ENCODE data around the gene SLC12A8.

SLC12A8 gene

DNA sequence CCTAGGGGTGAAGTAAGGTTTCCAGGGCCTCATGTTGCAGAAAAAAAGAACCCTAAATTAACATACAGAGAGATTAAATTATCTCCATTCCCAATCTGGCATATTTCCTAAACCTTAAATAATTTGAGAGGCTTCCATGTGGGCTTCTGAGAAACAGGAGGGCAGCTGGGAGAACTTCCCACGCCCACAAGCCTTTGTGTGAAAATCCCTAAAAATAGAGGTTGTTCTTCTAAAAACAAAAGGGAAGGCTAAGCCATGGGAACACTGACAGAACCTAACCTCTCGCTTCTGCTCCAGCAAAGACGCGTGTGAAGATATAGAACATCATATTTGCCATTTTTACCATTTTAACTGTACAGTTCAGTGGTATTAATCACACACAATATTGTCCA is 812 bp upstream of the SLC12A8 start:
- no peak for DNase-seq

GRCh38 chr3:125212091-125212508 is 448 bp downstream of the SLC12A8 start:
- DNase-seq: no peak

DNA sequence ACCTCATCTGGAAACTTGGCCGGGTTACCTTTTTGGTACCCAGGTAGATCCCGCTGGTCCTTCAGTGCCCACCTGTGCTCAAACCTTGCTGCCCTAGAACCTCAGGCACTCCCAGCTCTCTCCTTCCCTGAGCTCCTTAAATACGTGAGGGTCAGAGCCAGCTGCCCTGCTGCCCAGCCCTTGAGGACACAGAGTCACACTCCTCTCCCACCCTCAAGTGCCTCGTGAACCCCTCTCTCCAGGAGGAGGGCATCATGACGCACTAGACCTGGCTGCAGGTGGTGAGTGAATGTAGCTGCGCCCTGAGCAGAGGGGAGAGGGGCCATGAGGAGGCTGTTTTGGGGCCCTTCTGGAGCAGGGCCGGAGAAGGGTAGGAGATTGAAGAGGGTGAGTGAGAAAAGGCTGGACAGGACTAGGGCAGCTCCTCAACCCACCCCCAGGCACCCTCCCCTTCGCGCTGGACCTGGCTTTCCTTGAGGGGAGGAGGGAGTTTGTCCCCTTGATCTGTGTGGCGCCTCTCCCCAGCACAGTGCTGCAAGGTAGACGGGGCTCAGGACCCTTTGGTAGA is 941 bp downstream of the SLC12A8 start:
- no peak for DNase-seq

DNA sequence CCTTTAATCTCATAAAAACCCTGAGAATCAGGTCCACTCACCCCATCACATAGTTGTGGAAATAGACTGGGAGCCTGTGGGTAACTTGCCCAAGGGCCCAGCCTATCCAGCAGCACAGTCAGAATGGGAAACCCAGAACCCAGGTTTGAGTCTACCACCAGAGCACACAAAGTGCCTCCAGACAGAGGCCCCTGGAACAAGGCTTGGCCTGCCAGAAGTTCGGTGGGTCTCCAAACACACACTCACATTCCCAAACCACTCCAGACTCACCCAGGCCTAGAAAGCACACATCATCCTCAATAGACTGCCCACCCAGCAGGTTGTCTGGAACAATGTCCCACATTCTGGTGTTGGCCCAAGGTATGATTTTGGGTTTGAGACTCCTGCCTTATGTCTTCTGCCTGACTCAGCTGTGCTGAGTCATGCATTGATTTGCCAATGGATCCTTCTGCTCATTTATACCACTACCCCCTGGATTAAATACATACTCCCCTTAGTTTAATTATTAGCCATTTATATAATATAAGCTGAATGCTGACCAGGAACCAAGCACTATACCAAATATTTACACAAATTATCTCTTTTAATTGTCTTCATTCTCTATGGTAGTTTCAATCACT is 4.5 kb downstream of the SLC12A8 start:
- DNase-seq: no peak

DNA sequence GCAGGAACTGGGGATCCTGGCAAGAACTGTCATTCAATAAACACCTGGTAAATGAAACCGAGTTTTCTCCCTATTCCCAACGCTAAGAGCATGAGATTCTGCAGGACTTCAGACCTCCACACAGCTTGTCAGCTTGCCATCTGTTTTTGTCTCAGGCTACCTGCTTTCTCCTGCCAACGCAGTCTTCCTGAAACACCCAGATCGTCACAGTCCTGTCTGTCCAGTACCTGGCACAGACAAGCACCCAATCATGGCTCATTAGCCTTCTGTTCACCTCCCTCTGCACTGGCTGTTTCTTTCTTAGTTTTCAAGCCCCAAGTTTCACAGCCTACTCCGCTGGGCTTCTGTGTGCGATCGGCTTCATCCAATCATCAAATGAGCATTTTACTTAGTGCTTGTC is 5.0 kb downstream of the SLC12A8 start:
- DNase-seq: peak in 1 of 2 experiments; percentile 1

GRCh38 chr3:125206934-125207333 is 5.6 kb downstream of the SLC12A8 start:
- DNase-seq: no peak

GRCh38 chr3:125203731-125204130 is 8.8 kb downstream of the SLC12A8 start:
- no peak for DNase-seq

DNA sequence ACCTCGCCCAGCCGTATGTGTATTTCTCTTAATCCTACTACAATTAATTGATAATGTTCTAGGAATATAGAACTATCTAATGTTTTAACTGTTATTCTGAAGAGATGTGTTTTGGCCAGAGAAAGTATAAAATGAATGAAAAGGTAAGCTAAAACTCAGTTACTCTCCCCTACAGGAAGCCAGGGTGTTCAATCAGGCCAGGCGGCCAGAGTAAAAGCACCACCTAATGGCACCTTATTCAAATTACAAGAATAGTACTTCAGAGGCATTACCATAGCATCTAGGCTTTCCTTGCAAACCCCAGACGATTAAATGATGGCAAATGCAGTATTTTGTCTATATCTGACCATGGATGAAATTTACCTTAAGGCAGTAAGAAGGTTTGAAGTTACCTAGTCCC is 10.4 kb downstream of the SLC12A8 start:
- DNase-seq: no peak

- no peak for DNase-seq
These were observed 11.8 kb downstream of the SLC12A8 start for GRCh38 chr3:125200731-125201139.

GRCh38 chr3:125194849-125195601 is 17.5 kb downstream of the SLC12A8 start:
- DNase-seq: no peak

GRCh38 chr3:125194061-125194848 is 18.3 kb downstream of the SLC12A8 start:
- no peak for DNase-seq

GRCh38 chr3:125192190-125193035 is 20.1 kb downstream of the SLC12A8 start:
- no peak for DNase-seq

DNA sequence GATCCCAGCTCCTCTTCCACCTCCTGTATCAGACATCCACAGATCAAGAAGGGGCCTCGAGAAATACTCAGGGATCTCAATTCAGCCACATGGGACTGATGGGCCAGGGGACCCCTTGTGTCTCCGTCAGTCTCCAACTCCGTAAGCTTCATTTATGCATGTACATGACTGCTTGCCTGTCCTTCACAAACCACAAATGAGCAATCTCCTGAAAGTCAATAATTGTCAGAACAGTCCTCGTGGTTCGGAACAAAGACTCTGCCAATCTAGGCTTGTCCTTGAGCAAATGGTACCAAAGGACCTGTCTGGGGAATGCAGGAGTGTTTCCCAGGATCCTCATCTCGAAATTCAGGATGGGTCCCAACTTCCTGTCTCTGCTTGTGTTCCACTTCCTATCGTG is 20.8 kb downstream of the SLC12A8 start:
- DNase-seq: no peak

DNA sequence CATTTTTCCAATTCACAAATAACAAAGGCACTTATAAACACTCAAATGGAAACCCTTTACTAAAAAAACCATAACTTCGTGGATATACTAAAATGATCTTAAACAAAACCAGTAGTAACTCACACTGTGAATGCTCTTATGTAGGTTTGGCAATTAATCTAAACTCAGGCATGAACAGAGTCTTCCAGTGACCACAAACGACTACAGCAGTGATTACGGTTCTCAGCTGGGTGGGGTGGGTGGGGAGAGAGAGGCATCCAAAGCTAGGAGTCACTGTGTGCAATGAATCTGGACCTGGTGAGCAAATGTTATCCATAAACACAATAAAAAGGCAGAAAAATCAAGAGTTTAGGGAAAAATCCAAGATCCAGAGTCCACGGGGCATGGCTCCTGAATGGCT is 21.3 kb downstream of the SLC12A8 start:
- no peak for DNase-seq

- no peak for DNase-seq
These were observed 21.8 kb downstream of the SLC12A8 start for GRCh38 chr3:125190786-125191185.

- DNase-seq: no peak
These were observed 23.0 kb downstream of the SLC12A8 start for GRCh38 chr3:125189378-125190165.

DNA sequence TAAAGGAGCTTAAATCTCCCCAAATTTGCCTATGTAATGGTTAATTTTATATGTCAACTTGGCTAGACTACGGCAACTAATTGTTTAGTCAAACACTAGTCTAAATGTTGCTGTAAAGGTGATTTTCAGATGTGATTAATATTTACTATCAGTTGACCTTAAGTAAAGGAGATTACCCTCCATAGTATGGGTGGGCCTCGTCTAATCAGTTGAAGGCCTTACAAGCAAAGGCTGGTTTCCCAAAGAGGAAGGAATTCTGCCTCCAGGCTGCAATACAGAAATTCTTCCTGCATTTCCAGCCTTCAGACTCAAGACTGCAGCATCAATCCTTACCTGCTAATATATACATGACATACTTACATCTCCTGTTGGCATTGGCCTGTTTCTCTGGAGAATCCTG is 23.6 kb downstream of the SLC12A8 start:
- no peak for DNase-seq

- no peak for DNase-seq
These were observed 25.0 kb downstream of the SLC12A8 start for GRCh38 chr3:125187599-125187910.

GRCh38 chr3:125186800-125187598 is 25.5 kb downstream of the SLC12A8 start:
- DNase-seq: peak; percentile 18 to 77

- DNase-seq: no peak
These were observed 26.2 kb downstream of the SLC12A8 start for GRCh38 chr3:125186261-125186787.

DNA sequence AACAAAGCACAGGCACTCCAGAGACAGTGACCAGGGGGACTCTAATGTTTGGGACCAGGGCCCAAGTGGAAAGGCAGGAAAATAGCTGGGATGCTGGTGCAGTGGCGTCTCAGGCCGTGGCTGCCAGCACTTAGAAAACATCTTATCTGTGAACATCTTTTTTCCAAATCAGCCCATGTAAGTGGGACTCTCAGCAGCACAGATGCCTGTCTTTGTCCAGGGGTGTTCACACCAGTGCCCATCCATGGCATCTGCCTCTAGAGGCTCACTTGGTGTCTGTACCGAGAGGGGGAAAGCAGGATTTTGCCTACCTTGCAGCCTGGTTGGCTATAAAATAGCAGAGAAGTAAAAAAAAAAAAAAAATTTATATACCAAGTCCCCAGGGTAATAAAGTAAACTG is 26.7 kb downstream of the SLC12A8 start:
- no peak for DNase-seq

Measured in cerebellar nuclear complex (tissue), 1 donor.